HepG2 (cell line): ENCODE data around the gene JMJD8. TPM values are rescaled to one million over a fixed set of nuclear protein-coding genes. Genes with fewer than 3 reads are reported as not detected.

Experiments
- ADNP ChIP-seq: sonication (generic); formaldehyde crosslinking; IDR thresholded peaks from 2 replicates; pipeline ENCODE4 v1.4.0; 2020; ENCODE audit warnings: missing genetic modification reagents
- E2F2 ChIP-seq: sonication (generic); formaldehyde crosslinking; IDR thresholded peaks from 2 replicates; pipeline ENCODE4 v1.4.0; 2020; ENCODE audit warnings: missing genetic modification reagents, borderline replicate concordance
- HIC2 ChIP-seq: sonication (generic); formaldehyde crosslinking; IDR thresholded peaks from 2 replicates; pipeline ENCODE4 v1.9.0; 2022; ENCODE audit warnings: low read depth, missing genetic modification reagents
- MED13 ChIP-seq: sonication (generic); formaldehyde crosslinking; IDR thresholded peaks from 2 replicates; pipeline ENCODE4 v1.5.0; 2020; ENCODE audit warnings: missing genetic modification reagents
- NCOR1 ChIP-seq: fragments of 200-600 bp; sonication (generic); IDR thresholded peaks from 2 replicates; pipeline ENCODE4 v1.7.0; 2017; ENCODE audit warnings: antibody characterized with exemption, low read length, borderline replicate concordance
- NFAT5 ChIP-seq: sonication (generic); formaldehyde crosslinking; IDR thresholded peaks from 2 replicates; pipeline ENCODE4 v1.4.0; 2020; ENCODE audit warnings: missing genetic modification reagents
- PHF5A ChIP-seq: IDR thresholded peaks from one replicate; pipeline ENCODE4 v1.6.1; 2018; ENCODE audit warnings: low read depth, missing genetic modification reagents; ENCODE audit not compliant: unreplicated experiment
- YEATS4 ChIP-seq: sonication (generic); formaldehyde crosslinking; IDR thresholded peaks from 2 replicates; pipeline ENCODE4 v1.4.0; 2020; ENCODE audit warnings: missing genetic modification reagents, borderline replicate concordance
- ZBTB34 ChIP-seq: sonication (generic); formaldehyde crosslinking; IDR thresholded peaks from 2 replicates; pipeline ENCODE4 v1.8.0; 2022; ENCODE audit warnings: mild to moderate bottlenecking, missing genetic modification reagents
- ZNF367 ChIP-seq: sonication (generic); formaldehyde crosslinking; IDR thresholded peaks from 2 replicates; pipeline ENCODE4 v1.4.0; 2020; ENCODE audit warnings: missing genetic modification reagents, borderline replicate concordance
- ZNF44 ChIP-seq: sonication (generic); formaldehyde crosslinking; IDR thresholded peaks from 2 replicates; pipeline ENCODE4 v1.5.1; 2020; ENCODE audit warnings: mild to moderate bottlenecking, missing genetic modification reagents
- ZNF672 ChIP-seq: sonication (generic); formaldehyde crosslinking; IDR thresholded peaks from 2 replicates; pipeline ENCODE4 v1.8.1; 2022; ENCODE audit warnings: missing genetic modification reagents
- ZNF720 ChIP-seq: sonication (generic); formaldehyde crosslinking; IDR thresholded peaks from 2 replicates; pipeline ENCODE4 v1.4.0; 2020; ENCODE audit warnings: missing genetic modification reagents
- polyA plus RNA-seq, 8 experiments: library from polyadenylated mRNA; depleted of rRNA in 3 of 8; stranded (reverse) in 7 of 8; unstranded in 1 of 8; fragments of >200 nt; fragmentation: Illumina TruSeq in 4 of 8; extraction: Trizol in 4 of 8; gene quantifications; 2 replicates each; pipeline versions ENCODE4 v1.2.1 to v1.2.3, GENCODE V29; 2011 to 2016; ENCODE audit warnings: low read depth in 4 of 8, missing spikeins in 1 of 8, mixed read lengths in 1 of 8; ENCODE audit not compliant: insufficient read depth in 1 of 8
- total RNA-seq, 5 experiments: library from RNA; depleted of rRNA; stranded (reverse); fragments of >200 nt; fragmentation: Illumina TruSeq; extraction: Trizol; gene quantifications; 2 replicates each; pipeline ENCODE4 v1.2.3, GENCODE V29; 2016; ENCODE audit warnings: low read depth in 1 of 5
- TF ChIP-seq, protein P1 (sequence below): sonication (generic); formaldehyde crosslinking; conservative IDR thresholded peaks from 2 replicates; pipeline ENCODE4 v1.4.0; 2020; ENCODE audit warnings: missing genetic modification reagents
- TF ChIP-seq, protein P2 (sequence below): sonication (generic); formaldehyde crosslinking; IDR thresholded peaks from 2 replicates; pipeline ENCODE4 v1.8.0; 2022; ENCODE audit warnings: mild to moderate bottlenecking, missing genetic modification reagents, moderate library complexity

JMJD8 gene
- total and polyA plus RNA-seq, 2 of the 13 experiments (the other 11 are each of a cell fraction or from before 2014, with no cell fraction given): 2.6 to 11.8 TPM

- TF ChIP-seq HIC2 (CRISPR knock-in tag) (no peak; the same call in 1 of the 2 replicates), ZBTB34 (no peak), MED13 (peak; percentile 19; the same call in 1 of the 2 replicates), PHF5A (CRISPR knock-in tag) (peak; percentile 97), ZNF720 (no peak), E2F2 (CRISPR knock-in tag) (no peak), NCOR1 (no peak), ZNF44 (CRISPR knock-in tag) (no peak), YEATS4 (CRISPR knock-in tag) (peak; percentile 97), ZNF367 (CRISPR knock-in tag) (no peak), ADNP (CRISPR knock-in tag) (no peak), NFAT5 (CRISPR knock-in tag) (peak; percentile 38; the same call in 1 of the 2 replicates), ZNF672 (CRISPR knock-in tag) (no peak)
- TF ChIP-seq, protein P1, sequence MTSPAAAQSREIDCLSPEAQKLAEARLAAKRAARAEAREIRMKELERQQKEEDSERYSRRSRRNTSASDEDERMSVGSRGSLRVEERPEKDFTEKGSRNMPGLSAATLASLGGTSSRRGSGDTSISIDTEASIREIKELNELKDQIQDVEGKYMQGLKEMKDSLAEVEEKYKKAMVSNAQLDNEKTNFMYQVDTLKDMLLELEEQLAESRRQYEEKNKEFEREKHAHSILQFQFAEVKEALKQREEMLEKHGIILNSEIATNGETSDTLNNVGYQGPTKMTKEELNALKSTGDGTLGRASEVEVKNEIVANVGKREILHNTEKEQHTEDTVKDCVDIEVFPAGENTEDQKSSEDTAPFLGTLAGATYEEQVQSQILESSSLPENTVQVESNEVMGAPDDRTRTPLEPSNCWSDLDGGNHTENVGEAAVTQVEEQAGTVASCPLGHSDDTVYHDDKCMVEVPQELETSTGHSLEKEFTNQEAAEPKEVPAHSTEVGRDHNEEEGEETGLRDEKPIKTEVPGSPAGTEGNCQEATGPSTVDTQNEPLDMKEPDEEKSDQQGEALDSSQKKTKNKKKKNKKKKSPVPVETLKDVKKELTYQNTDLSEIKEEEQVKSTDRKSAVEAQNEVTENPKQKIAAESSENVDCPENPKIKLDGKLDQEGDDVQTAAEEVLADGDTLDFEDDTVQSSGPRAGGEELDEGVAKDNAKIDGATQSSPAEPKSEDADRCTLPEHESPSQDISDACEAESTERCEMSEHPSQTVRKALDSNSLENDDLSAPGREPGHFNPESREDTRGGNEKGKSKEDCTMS (CRISPR knock-in tag): no peak
- TF ChIP-seq, protein P2, sequence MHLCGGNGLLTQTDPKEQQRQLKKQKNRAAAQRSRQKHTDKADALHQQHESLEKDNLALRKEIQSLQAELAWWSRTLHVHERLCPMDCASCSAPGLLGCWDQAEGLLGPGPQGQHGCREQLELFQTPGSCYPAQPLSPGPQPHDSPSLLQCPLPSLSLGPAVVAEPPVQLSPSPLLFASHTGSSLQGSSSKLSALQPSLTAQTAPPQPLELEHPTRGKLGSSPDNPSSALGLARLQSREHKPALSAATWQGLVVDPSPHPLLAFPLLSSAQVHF (CRISPR knock-in tag): no peak
These were observed 16.2 kb downstream of the JMJD8 start, which contains the start of gene RHOT2 (continued) for GRCh38 chr16:667780-668518.
